Panc1 (cell line): Measurements from ENCODE around the gene SMIM15.

Source experiments
- CTCF ChIP-seq: fragments of 450-650 bp; IDR thresholded peaks from 2 replicates; pipeline ENCODE4 v1.5.1; 2017; ENCODE audit warnings: mild to moderate bottlenecking
- SIN3A ChIP-seq: IDR thresholded peaks from 2 replicates; pipeline ENCODE4 v1.6.1; 2012; ENCODE audit warnings: low read depth, mild to moderate bottlenecking, low read length, moderate library complexity, borderline replicate concordance; ENCODE audit not compliant: insufficient read depth
- TCF7L2 ChIP-seq: IDR thresholded peaks from 2 replicates; pipeline ENCODE4 v1.6.1; 2011; ENCODE audit warnings: mild to moderate bottlenecking, low read depth, low read length, inconsistent platforms

- no peak for TF ChIP-seq CTCF
- TF ChIP-seq SIN3A: no peak
- TF ChIP-seq TCF7L2: no peak
Measured at GRCh38 chr5:61177716-61178115, 15.4 kb upstream of the SMIM15 start.
